ENCODE data around the gene PPP1R26. TPM values are rescaled to one million over a fixed set of nuclear protein-coding genes. Genes with fewer than 3 reads are reported as not detected.

PPP1R26 gene
- total RNA-seq, 4 donors from 2014 or later = 5.4 to 10.9 (median 8.3) TPM

- H3K9me3 ChIP-seq = no peaks in the 10 kb centered on the region
- WGBS, 2 donors = 82 to 86% methylated on average over 19 to 20 of the region's 27 CpGs
- H3K36me3 ChIP-seq = peaks cover 0 to 17% (median 7%) of the 10 kb centered on the region in 3 donors
- TF ChIP-seq POLR2A (IDR thresholded peaks at IDR 0.05) (no peak), CTCF (IDR thresholded peaks at IDR 0.05) (no peak)
- H3K27me3 ChIP-seq = no peaks in the 10 kb centered on the region
- no peak overlapping the region for H3K4me3 ChIP-seq
- H3K27ac ChIP-seq = no peak overlapping the region
- intact Hi-C loops (cut with DNase I) = no loop called here
- H3K4me1 ChIP-seq = no peaks in the 10 kb centered on the region
- no peak for DNase-seq
These were observed 13.5 kb downstream of the PPP1R26 start for GRCh38 chr9:135492886-135493669.

GRCh38 chr9:135494791-135495559, 15.4 kb downstream of the PPP1R26 start:
- H3K4me1 ChIP-seq = peaks cover 5 to 12% (median 7%) of the 10 kb centered on the region in 3 donors
- no peak for TF ChIP-seq POLR2A (IDR thresholded peaks at IDR 0.05)
- TF ChIP-seq CTCF (IDR thresholded peaks at IDR 0.05) = no peak
- no peaks in the 10 kb centered on the region for H3K27me3 ChIP-seq
- intact Hi-C loops (cut with DNase I) = no loop called here
- 81 to 82% methylated on average over 22 to 24 of the region's 30 CpGs for WGBS, 2 donors
- no peak overlapping the region for H3K27ac ChIP-seq
- no peaks in the 10 kb centered on the region for H3K36me3 ChIP-seq
- no peak for DNase-seq
- H3K9me3 ChIP-seq = no peaks in the 10 kb centered on the region
- H3K4me3 ChIP-seq = no peak overlapping the region

GRCh38 chr9:135498381-135499126, 19.0 kb downstream of the PPP1R26 start:
- Histone ChIP-seq H3K36me3 (peaks cover under 1 to 20% (median 5%) of the 10 kb centered on the region in 3 donors), H3K4me1 (peaks cover 19 to 36% (median 22%) of the 10 kb centered on the region in 3 donors), H3K9me3 (no peaks in the 10 kb centered on the region), H3K27ac (no peak overlapping the region), H3K27me3 (no peaks in the 10 kb centered on the region), H3K4me3 (no peak overlapping the region)
- no peak for DNase-seq
- WGBS, 2 donors = 76 to 83% methylated on average over 9 to 13 of the region's 15 CpGs
- intact Hi-C loops (cut with DNase I) = no loop called here
- no peak for TF ChIP-seq CTCF (IDR thresholded peaks at IDR 0.05)

GRCh38 chr9:135499326-135500070, 19.9 kb downstream of the PPP1R26 start:
- Histone ChIP-seq H3K4me3 (peak overlapping the region; percentile 70 to 91 (median 78)), H3K4me1 (peaks cover 19 to 39% (median 22%) of the 10 kb centered on the region in 3 donors), H3K36me3 (peaks cover 9 to 30% (median 10%) of the 10 kb centered on the region in 3 donors), H3K9me3 (no peaks in the 10 kb centered on the region), H3K27ac (peak overlapping the region; percentile 79 to 88 (median 82)), H3K27me3 (no peaks in the 10 kb centered on the region)
- WGBS, 2 donors = 1 to 2% methylated on average over 11 to 20 of the region's 58 CpGs
- DNase-seq = peak; percentile 52
- TF ChIP-seq POLR2A (IDR thresholded peaks at IDR 0.05) (no peak), CTCF (IDR thresholded peaks at IDR 0.05) (peak in 1 of 6 experiments; percentile 29)
- intact Hi-C loops (cut with DNase I) = no loop called here

All from esophagus squamous epithelium (tissue), 5 donors.